ENCODE data around the gene EPB41L2. TPM values are rescaled to one million over a fixed set of nuclear protein-coding genes. Genes with fewer than 3 reads are reported as not detected.

EPB41L2 gene
- total RNA-seq, 2 experiments from 2014 or later: 9.5 to 12.3 TPM

- H3K4me1 Mint-ChIP-seq (ENCODE audit: low read depth): no peaks in the 10 kb centered on the region
- ATAC-seq (ENCODE audit: poor library complexity) (no peak), DNase-seq (no peak)
- Histone ChIP-seq H3K27ac (ENCODE audit: low read depth in 1 of 2, low read length in 2 of 2) (no peak overlapping the region), H3K4me1 (ENCODE audit: insufficient read depth, low read length) (no peaks in the 10 kb centered on the region), H3K27me3 (ENCODE audit: control insufficient read depth in 1 of 2, insufficient read depth in 2 of 2, low read length in 2 of 2) (no peaks in the 10 kb centered on the region), H3K36me3 (ENCODE audit: insufficient read depth, low read length) (no peaks in the 10 kb centered on the region), H3K9me3 (ENCODE audit: control insufficient read depth in 1 of 2, insufficient read depth in 1 of 2, low read length in 2 of 2) (no peaks in the 10 kb centered on the region), H3K4me3 (ENCODE audit: low read length) (no peak overlapping the region)
- H3K9me3 Mint-ChIP-seq: no peaks in the 10 kb centered on the region
- H3K27me3 Mint-ChIP-seq: no peaks in the 10 kb centered on the region
- TF ChIP-seq, protein P1, sequence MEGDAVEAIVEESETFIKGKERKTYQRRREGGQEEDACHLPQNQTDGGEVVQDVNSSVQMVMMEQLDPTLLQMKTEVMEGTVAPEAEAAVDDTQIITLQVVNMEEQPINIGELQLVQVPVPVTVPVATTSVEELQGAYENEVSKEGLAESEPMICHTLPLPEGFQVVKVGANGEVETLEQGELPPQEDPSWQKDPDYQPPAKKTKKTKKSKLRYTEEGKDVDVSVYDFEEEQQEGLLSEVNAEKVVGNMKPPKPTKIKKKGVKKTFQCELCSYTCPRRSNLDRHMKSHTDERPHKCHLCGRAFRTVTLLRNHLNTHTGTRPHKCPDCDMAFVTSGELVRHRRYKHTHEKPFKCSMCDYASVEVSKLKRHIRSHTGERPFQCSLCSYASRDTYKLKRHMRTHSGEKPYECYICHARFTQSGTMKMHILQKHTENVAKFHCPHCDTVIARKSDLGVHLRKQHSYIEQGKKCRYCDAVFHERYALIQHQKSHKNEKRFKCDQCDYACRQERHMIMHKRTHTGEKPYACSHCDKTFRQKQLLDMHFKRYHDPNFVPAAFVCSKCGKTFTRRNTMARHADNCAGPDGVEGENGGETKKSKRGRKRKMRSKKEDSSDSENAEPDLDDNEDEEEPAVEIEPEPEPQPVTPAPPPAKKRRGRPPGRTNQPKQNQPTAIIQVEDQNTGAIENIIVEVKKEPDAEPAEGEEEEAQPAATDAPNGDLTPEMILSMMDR (IDR thresholded peaks at IDR 0.05): no peak
- H3K27ac Mint-ChIP-seq: no peak overlapping the region
- H3K4me3 Mint-ChIP-seq: no peak overlapping the region
- POLR2A ChIA-PET: no interaction called here
- CTCF ChIA-PET: no interaction called here
- H3K36me3 Mint-ChIP-seq (ENCODE audit: low read depth): peaks cover 10% of the 10 kb centered on the region
- intact Hi-C loops (cut with DNase I, micrococcal nuclease): no loop called here
Observed at GRCh38 chr6:130959951-130960350, 103.1 kb downstream of the EPB41L2 start.

DNA sequence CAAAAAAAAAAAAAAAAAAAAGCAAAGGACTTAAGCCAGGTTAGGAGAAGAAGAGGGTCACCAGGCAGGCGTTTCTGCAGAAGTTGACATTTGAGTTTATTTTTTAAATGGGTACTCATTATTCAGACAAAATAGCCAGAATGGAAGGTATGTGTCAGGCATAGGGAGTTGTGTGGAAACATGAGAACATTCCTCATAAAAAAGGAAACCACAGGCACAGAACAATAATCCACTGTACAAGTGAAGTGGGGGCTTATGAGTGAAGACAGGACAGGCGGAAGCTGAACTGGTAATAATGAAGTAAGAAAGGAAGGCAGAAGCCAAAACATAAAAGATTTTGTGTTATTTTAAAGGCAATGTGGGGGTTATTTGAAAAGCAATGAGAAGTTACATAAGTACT, 104.6 kb downstream of the EPB41L2 start:
- H3K9me3 Mint-ChIP-seq: peaks cover under 1% of the 10 kb centered on the region
- intact Hi-C loops (cut with DNase I, micrococcal nuclease): no loop called here
- Histone ChIP-seq H3K4me1 (ENCODE audit: insufficient read depth, low read length) (no peaks in the 10 kb centered on the region), H3K4me3 (ENCODE audit: low read length) (no peak overlapping the region), H3K27ac (ENCODE audit: low read depth in 1 of 2, low read length in 2 of 2) (no peak overlapping the region), H3K9me3 (ENCODE audit: control insufficient read depth in 1 of 2, insufficient read depth in 1 of 2, low read length in 2 of 2) (no peaks in the 10 kb centered on the region), H3K27me3 (ENCODE audit: control insufficient read depth in 1 of 2, insufficient read depth in 2 of 2, low read length in 2 of 2) (no peaks in the 10 kb centered on the region), H3K36me3 (ENCODE audit: insufficient read depth, low read length) (no peaks in the 10 kb centered on the region)
- peaks cover 15% of the 10 kb centered on the region for H3K36me3 Mint-ChIP-seq (ENCODE audit: low read depth)
- ChIA-PET CTCF (no interaction called here), POLR2A (no interaction called here)
- no peak overlapping the region for H3K4me3 Mint-ChIP-seq
- no peaks in the 10 kb centered on the region for H3K27me3 Mint-ChIP-seq
- no peaks in the 10 kb centered on the region for H3K4me1 Mint-ChIP-seq (ENCODE audit: low read depth)
- TF ChIP-seq, protein P1 (IDR thresholded peaks at IDR 0.05): no peak
- ATAC-seq (ENCODE audit: poor library complexity) (no peak), DNase-seq (no peak)
- H3K27ac Mint-ChIP-seq: no peak overlapping the region

GRCh38 chr6:130955755-130956154, 107.3 kb downstream of the EPB41L2 start:
- no peak overlapping the region for H3K27ac ChIP-seq (ENCODE audit: low read depth in 1 of 2, low read length in 2 of 2)
- no peak for ATAC-seq (ENCODE audit: poor library complexity)

More at GRCh38 chr6:130955755-130956154, 107.3 kb downstream of the EPB41L2 start:
- H3K36me3 Mint-ChIP-seq (ENCODE audit: low read depth): peaks cover 31% of the 10 kb centered on the region
- TF ChIP-seq, protein P1 (IDR thresholded peaks at IDR 0.05): no peak
- Histone ChIP-seq H3K36me3 (ENCODE audit: insufficient read depth, low read length) (no peaks in the 10 kb centered on the region), H3K4me1 (ENCODE audit: insufficient read depth, low read length) (no peaks in the 10 kb centered on the region), H3K4me3 (ENCODE audit: low read length) (no peak overlapping the region), H3K27me3 (ENCODE audit: control insufficient read depth in 1 of 2, insufficient read depth in 2 of 2, low read length in 2 of 2) (no peaks in the 10 kb centered on the region), H3K9me3 (ENCODE audit: control insufficient read depth in 1 of 2, insufficient read depth in 1 of 2, low read length in 2 of 2) (peaks cover 0 to 4% of the 10 kb centered on the region in 2 experiments)
- no peak overlapping the region for H3K4me3 Mint-ChIP-seq
- CTCF ChIA-PET: no interaction called here
- DNase-seq: no peak
- intact Hi-C loops (cut with DNase I, micrococcal nuclease): no loop called here
- no peaks in the 10 kb centered on the region for H3K27me3 Mint-ChIP-seq
- POLR2A ChIA-PET: no interaction called here
- no peaks in the 10 kb centered on the region for H3K4me1 Mint-ChIP-seq (ENCODE audit: low read depth)
- peaks cover 3% of the 10 kb centered on the region for H3K9me3 Mint-ChIP-seq
- H3K27ac Mint-ChIP-seq: no peak overlapping the region

All from CD4-positive, alpha-beta T cell (primary cell).